ENCODE results near the gene CFB. TPM values are rescaled to one million over a fixed set of nuclear protein-coding genes. Genes with fewer than 3 reads are reported as not detected.

The CFB gene
- total RNA-seq, 1 donor from 2014 or later, result 72.6 TPM

- no peak for DNase-seq (ENCODE audit: low spot score)
Observed at GRCh38 chr6:31943742-31944141, 2.2 kb upstream of the CFB start.

GRCh38 chr6:31945154-31945506 lies 765 bp upstream of the CFB start:
- ATAC-seq (no peak), DNase-seq (ENCODE audit: low spot score) (no peak)
- intact Hi-C loops (cut with DNase I), result no loop called here

More at GRCh38 chr6:31943742-31944141, 2.2 kb upstream of the CFB start:
- intact Hi-C loops (cut with DNase I), result no loop called here
- no peak for ATAC-seq

GRCh38 chr6:31946370-31946885 lies 533 bp downstream of the CFB start:
- ATAC-seq, result no peak

GRCh38 chr6:31947070-31947675 lies 1.3 kb downstream of the CFB start:
- intact Hi-C loops (cut with DNase I), result no loop called here
- no peak for ATAC-seq

More at GRCh38 chr6:31946370-31946885, 533 bp downstream of the CFB start:
- no peak for DNase-seq (ENCODE audit: low spot score)
- intact Hi-C loops (cut with DNase I), result no loop called here

GRCh38 chr6:31947864-31948263 lies 2.0 kb downstream of the CFB start:
- DNase-seq (ENCODE audit: low spot score) (no peak), ATAC-seq (no peak)
- intact Hi-C loops (cut with DNase I), result no loop called here

More at GRCh38 chr6:31947070-31947675, 1.3 kb downstream of the CFB start:
- no peak for DNase-seq (ENCODE audit: low spot score)

- intact Hi-C loops (cut with DNase I), result no loop called here
- no peak for ATAC-seq
- no peak for DNase-seq (ENCODE audit: low spot score)
Observed at GRCh38 chr6:31948306-31948705, 2.4 kb downstream of the CFB start.

- intact Hi-C loops (cut with DNase I), result no loop called here
- no peak for ATAC-seq
Observed at GRCh38 chr6:31948753-31949413, 3.0 kb downstream of the CFB start.

GRCh38 chr6:31949926-31950548 lies 4.1 kb downstream of the CFB start:
- ATAC-seq (no peak), DNase-seq (ENCODE audit: low spot score) (no peak)
- intact Hi-C loops (cut with DNase I), result loop anchor here (5.0 kb wide), 1 partner anchor 48 kb away; the partner anchor contains the start of gene ZBTB12

More at GRCh38 chr6:31948753-31949413, 3.0 kb downstream of the CFB start:
- DNase-seq (ENCODE audit: low spot score), result no peak

GRCh38 chr6:31952140-31952805 lies 6.4 kb downstream of the CFB start:
- intact Hi-C loops (cut with DNase I), result loop anchor here (5.0 kb wide), 1 partner anchor 50 kb away; the partner anchor contains the start of gene ZBTB12
- peak; percentile 78 for ATAC-seq

GRCh38 chr6:31952890-31953289 lies 7.0 kb downstream of the CFB start:
- DNase-seq (ENCODE audit: low spot score), result no peak
- intact Hi-C loops (cut with DNase I), result loop anchor here (5.0 kb wide), 1 partner anchor 51 kb away; the partner anchor contains the start of gene ZBTB12

More at GRCh38 chr6:31952140-31952805, 6.4 kb downstream of the CFB start:
- peak; percentile 78 for DNase-seq (ENCODE audit: low spot score)

GRCh38 chr6:31954511-31954910 lies 8.6 kb downstream of the CFB start:
- no peak for ATAC-seq
- intact Hi-C loops (cut with DNase I), result loop anchor here (5.0 kb wide), 1 partner anchor 52 kb away; the partner anchor contains the start of gene ZBTB12
- DNase-seq (ENCODE audit: low spot score), result no peak

More at GRCh38 chr6:31952890-31953289, 7.0 kb downstream of the CFB start:
- no peak for ATAC-seq

- no peak for DNase-seq (ENCODE audit: low spot score)
- ATAC-seq, result no peak
- intact Hi-C loops (cut with DNase I), result no loop called here
Observed at GRCh38 chr6:31956796-31957195, 10.9 kb downstream of the CFB start.

GRCh38 chr6:31958412-31958740 lies 12.5 kb downstream of the CFB start:
- intact Hi-C loops (cut with DNase I), result no loop called here
- ATAC-seq, result peak; percentile 11
- no peak for DNase-seq (ENCODE audit: low spot score)

GRCh38 chr6:31958741-31959739 lies 13.1 kb downstream of the CFB start, which contains the start of the genes NELFE and SKIC2:
TSS of gene NELFE (minus strand) at chr6:31958971. CDS start at chr6:31958446, 525 bp downstream.
TSS of gene SKIC2 (plus strand) at chr6:31959175. CDS start at chr6:31959193, 18 bp downstream.
- ATAC-seq, result peak; percentile 99
- peak; percentile 99 for DNase-seq (ENCODE audit: low spot score)
- intact Hi-C loops (cut with DNase I), result no loop called here

- no peak for DNase-seq (ENCODE audit: low spot score)
- no peak for ATAC-seq
- intact Hi-C loops (cut with DNase I), result no loop called here
Observed at GRCh38 chr6:31961616-31962015, 15.7 kb downstream of the CFB start.

- intact Hi-C loops (cut with DNase I), result no loop called here
- no peak for DNase-seq (ENCODE audit: low spot score)
- ATAC-seq, result no peak
Observed at GRCh38 chr6:31963921-31964320, 18.0 kb downstream of the CFB start.

- ATAC-seq (no peak), DNase-seq (ENCODE audit: low spot score) (peak; percentile 51)
- intact Hi-C loops (cut with DNase I), result no loop called here
Observed at GRCh38 chr6:31965700-31966099, 19.8 kb downstream of the CFB start.

- ATAC-seq (no peak), DNase-seq (ENCODE audit: low spot score) (peak; percentile 42)
- intact Hi-C loops (cut with DNase I), result no loop called here
Observed at GRCh38 chr6:31966506-31966905, 20.6 kb downstream of the CFB start.
